Measurements from ENCODE around the gene TRPM4.

DNA sequence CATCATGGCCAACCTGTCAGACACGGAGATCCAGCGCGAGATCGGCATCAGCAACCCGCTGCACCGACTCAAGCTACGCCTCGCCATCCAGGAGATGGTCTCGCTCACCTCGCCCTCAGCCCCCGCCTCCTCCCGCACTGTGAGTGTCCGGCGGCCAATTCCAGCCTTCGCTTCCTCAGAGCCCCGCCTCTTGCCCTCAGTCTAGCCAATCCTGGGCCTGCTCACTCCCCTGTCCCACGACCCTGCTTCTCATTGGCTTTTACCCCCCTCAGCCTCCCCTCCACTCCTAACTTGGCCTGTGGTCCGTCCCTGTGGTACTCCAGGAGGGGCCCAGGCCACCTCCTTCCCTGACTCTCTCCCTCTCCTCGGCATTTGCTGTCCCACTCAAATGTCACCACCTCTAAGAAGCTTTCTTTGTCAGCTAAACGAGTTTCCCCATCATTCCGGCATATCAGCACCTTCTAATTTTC lies 14.7 kb upstream of the TRPM4 start:
- TF ChIP-seq, protein P1, sequence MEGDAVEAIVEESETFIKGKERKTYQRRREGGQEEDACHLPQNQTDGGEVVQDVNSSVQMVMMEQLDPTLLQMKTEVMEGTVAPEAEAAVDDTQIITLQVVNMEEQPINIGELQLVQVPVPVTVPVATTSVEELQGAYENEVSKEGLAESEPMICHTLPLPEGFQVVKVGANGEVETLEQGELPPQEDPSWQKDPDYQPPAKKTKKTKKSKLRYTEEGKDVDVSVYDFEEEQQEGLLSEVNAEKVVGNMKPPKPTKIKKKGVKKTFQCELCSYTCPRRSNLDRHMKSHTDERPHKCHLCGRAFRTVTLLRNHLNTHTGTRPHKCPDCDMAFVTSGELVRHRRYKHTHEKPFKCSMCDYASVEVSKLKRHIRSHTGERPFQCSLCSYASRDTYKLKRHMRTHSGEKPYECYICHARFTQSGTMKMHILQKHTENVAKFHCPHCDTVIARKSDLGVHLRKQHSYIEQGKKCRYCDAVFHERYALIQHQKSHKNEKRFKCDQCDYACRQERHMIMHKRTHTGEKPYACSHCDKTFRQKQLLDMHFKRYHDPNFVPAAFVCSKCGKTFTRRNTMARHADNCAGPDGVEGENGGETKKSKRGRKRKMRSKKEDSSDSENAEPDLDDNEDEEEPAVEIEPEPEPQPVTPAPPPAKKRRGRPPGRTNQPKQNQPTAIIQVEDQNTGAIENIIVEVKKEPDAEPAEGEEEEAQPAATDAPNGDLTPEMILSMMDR (conservative IDR thresholded peaks at IDR 0.05; ENCODE audit: low read length) = no peak
- TF ChIP-seq EZH2phosphoT487 (IDR thresholded peaks at IDR 0.05; ENCODE audit: borderline replicate concordance, low read depth, low read length) = no peak

All from OCI-LY7 (cell line).